Thyroid gland (tissue), 4 donors: ENCODE results near the gene ADPRS. TPM values are rescaled to one million over a fixed set of nuclear protein-coding genes. Genes with fewer than 3 reads are reported as not detected.
A peak's percentile ranks its signal among the peaks of the same experiment; 100 is the strongest.

Experiments
- DNase-seq, 2 donors: peaks; one replicate each; pipeline ENCODE4 v3.0.0-alpha.2; 2019
- H3K27ac ChIP-seq, 3 donors: fragments of 200-600 bp; sonication (generic); 1 replicate in 2 of 3; 2 replicates in 1 of 3; pipeline ENCODE4 v1.5.1; 2016 to 2019; ENCODE audit warnings: mild to moderate bottlenecking in 1 of 3, moderate library complexity in 1 of 3
- H3K27me3 ChIP-seq: fragments of 200-600 bp; sonication (generic); one replicate; pipeline ENCODE4 v1.5.1; 2019
- H3K36me3 ChIP-seq, 2 donors: fragments of 200-600 bp; sonication (generic); one replicate each; pipeline ENCODE4 v1.5.1; 2016 to 2019
- H3K4me1 ChIP-seq, 2 donors: fragments of 200-600 bp; sonication (generic); one replicate each; pipeline ENCODE4 v1.5.1; 2017 to 2019
- H3K4me3 ChIP-seq, 3 donors: fragments of 200-600 bp; sonication (generic); replicated peaks in 1 of 3; 1 replicate in 2 of 3; 2 replicates in 1 of 3; pipeline ENCODE4 v1.5.1; 2016; ENCODE audit warnings: mild to moderate bottlenecking in 1 of 3
- H3K9me3 ChIP-seq: fragments of 200-600 bp; sonication (generic); one replicate; pipeline ENCODE4 v1.5.1; 2017
- CTCF ChIP-seq, 6 experiments: fragments of 200-600 bp in 3 of 6; fragments of 450-650 bp in 3 of 6; sonication (generic) in 3 of 6; IDR thresholded peaks; one replicate each; pipeline ENCODE4 v1.5.1; 2016 to 2019; ENCODE audit warnings: antibody characterized with exemption in 6 of 6, mild to moderate bottlenecking in 2 of 6, inconsistent platforms in 1 of 6, moderate library complexity in 1 of 6
- POLR2A ChIP-seq, 2 donors: fragments of 450-650 bp; IDR thresholded peaks; one replicate each; pipeline ENCODE4 v1.6.1; 2017; ENCODE audit warnings: antibody characterized with exemption in 2 of 2, mild to moderate bottlenecking in 2 of 2, moderate library complexity in 1 of 2
- WGBS, 2 donors: methylation state at CpG; one replicate each; pipeline ENCODE4 v1.1.5; 2017; 5-methylcytosine and 5-hydroxymethylcytosine counted together
- intact Hi-C: fragments of 100-400 bp; cut with DNase I; formaldehyde crosslinking; loops from one replicate; pipeline ENCODE4 v1.15.1; 2023
- total RNA-seq, 4 donors: library from RNA; depleted of rRNA; stranded (reverse); fragments of >200 nt; gene quantifications; one replicate each; pipeline ENCODE4 v1.2.3, GENCODE V29; 2016

Gene ADPRS
- total RNA-seq, 4 donors from 2014 or later: 31.8 to 50.1 (median 41.7) TPM

- H3K4me1 ChIP-seq: peaks cover 31 to 55% of the 10 kb centered on the region in 2 donors
- no peaks in the 10 kb centered on the region for H3K27me3 ChIP-seq
- DNase-seq: peak; percentile 62 to 70
- H3K9me3 ChIP-seq: no peaks in the 10 kb centered on the region
- H3K27ac ChIP-seq: peak overlapping the region; percentile 77 to 82 (median 78)
- WGBS, 2 donors: 65 to 69% methylated on average over 5 to 8 of the region's 8 CpGs
- peaks cover 11 to 21% of the 10 kb centered on the region in 2 donors for H3K36me3 ChIP-seq
- intact Hi-C loops: loop anchor here (5.0 to 10.0 kb wide), 4 partner anchors 43 to 330 kb away; no protein-coding TSS in a partner anchor
- TF ChIP-seq CTCF (IDR thresholded peaks at IDR 0.05): no peak
- no peak for TF ChIP-seq POLR2A (IDR thresholded peaks at IDR 0.05)
- H3K4me3 ChIP-seq: no peak overlapping the region
Observed at GRCh38 chr1:36094621-36095061, 5.9 kb downstream of the ADPRS start.

GRCh38 chr1:36095760-36096405 lies 7.2 kb downstream of the ADPRS start:
- DNase-seq: peak in 1 of 2 donors; percentile 28
- no peak for TF ChIP-seq POLR2A (IDR thresholded peaks at IDR 0.05)
- no peak for TF ChIP-seq CTCF (IDR thresholded peaks at IDR 0.05)
- no peaks in the 10 kb centered on the region for H3K9me3 ChIP-seq
- H3K36me3 ChIP-seq: peaks cover 11 to 21% of the 10 kb centered on the region in 2 donors
- peaks cover 27 to 52% of the 10 kb centered on the region in 2 donors for H3K4me1 ChIP-seq
- WGBS, 2 donors: 53 to 71% methylated on average over 11 to 15 of the region's 15 CpGs
- H3K27ac ChIP-seq: peak overlapping the region; percentile 77 to 82 (median 78)
- intact Hi-C loops: loop anchor here (5.0 to 10.0 kb wide), 4 partner anchors 41 to 329 kb away; no protein-coding TSS in a partner anchor
- H3K27me3 ChIP-seq: no peaks in the 10 kb centered on the region
- H3K4me3 ChIP-seq: no peak overlapping the region

GRCh38 chr1:36096500-36097432 lies 8.1 kb downstream of the ADPRS start:
- 82 to 88% methylated on average over 10 of the region's 16 CpGs for WGBS, 2 donors
- no peak for DNase-seq
- H3K4me3 ChIP-seq: no peak overlapping the region
- H3K27ac ChIP-seq: peak overlapping the region; percentile 77 to 82 (median 78)
- peaks cover 11 to 21% of the 10 kb centered on the region in 2 donors for H3K36me3 ChIP-seq
- H3K27me3 ChIP-seq: no peaks in the 10 kb centered on the region
- intact Hi-C loops: loop anchor here (5.0 to 10.0 kb wide), 4 partner anchors 41 to 328 kb away; no protein-coding TSS in a partner anchor
- TF ChIP-seq CTCF (IDR thresholded peaks at IDR 0.05): no peak
- no peak for TF ChIP-seq POLR2A (IDR thresholded peaks at IDR 0.05)
- H3K4me1 ChIP-seq: peaks cover 27 to 46% of the 10 kb centered on the region in 2 donors
- no peaks in the 10 kb centered on the region for H3K9me3 ChIP-seq

GRCh38 chr1:36097693-36098585 lies 9.2 kb downstream of the ADPRS start:
- Histone ChIP-seq H3K27me3 (no peaks in the 10 kb centered on the region), H3K36me3 (peaks cover 6 to 11% of the 10 kb centered on the region in 2 donors), H3K9me3 (no peaks in the 10 kb centered on the region), H3K4me1 (peaks cover 27 to 45% of the 10 kb centered on the region in 2 donors), H3K4me3 (no peak overlapping the region), H3K27ac (no peak overlapping the region)
- intact Hi-C loops: loop anchor here (5.0 to 10.0 kb wide), 4 partner anchors 39 to 327 kb away; no protein-coding TSS in a partner anchor
- WGBS, 2 donors: 89 to 93% methylated on average over 15 to 19 of the region's 33 CpGs
- DNase-seq: no peak
- no peak for TF ChIP-seq CTCF (IDR thresholded peaks at IDR 0.05)
- TF ChIP-seq POLR2A (IDR thresholded peaks at IDR 0.05): no peak
